C4-2B (cell line): ENCODE results near the gene TSPAN18.

Experiments
- CTCF ChIP-seq: fragments of 450-650 bp; conservative IDR thresholded peaks from 2 replicates; pipeline ENCODE4 v1.5.1; 2017; ENCODE audit warnings: mild to moderate bottlenecking
- ZFX ChIP-seq: fragments of 450-650 bp; IDR thresholded peaks from 2 replicates; pipeline ENCODE4 v1.6.1; 2017

DNA sequence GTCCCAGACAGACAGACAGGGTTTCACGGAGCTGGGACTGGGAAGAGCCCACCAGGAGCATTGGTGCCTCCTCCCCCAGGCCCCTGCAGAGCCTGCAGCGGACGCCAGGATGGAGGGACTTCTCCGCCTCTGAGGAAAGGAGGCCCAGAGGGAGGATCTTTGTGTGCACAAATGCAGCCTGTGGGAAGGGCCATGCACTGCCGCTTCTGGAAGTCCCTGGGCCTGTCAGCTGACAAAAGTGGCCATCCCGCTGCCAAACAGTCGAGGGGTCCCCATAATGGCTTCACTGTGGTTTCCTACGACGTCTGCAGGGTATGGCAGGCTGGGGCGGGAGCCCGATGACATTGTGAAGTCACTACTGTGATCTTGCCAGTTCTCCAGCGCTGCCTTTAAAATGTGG is 150.1 kb downstream of the TSPAN18 start:
- TF ChIP-seq CTCF (no peak), ZFX (no peak)
